GOT3 (cell line): Measurements from ENCODE around the gene YLPM1.

Source experiments
- DNase-seq: peaks from one replicate; lab custom pipeline; 2025; ENCODE audit warnings: mixed read lengths; lab: John Stamatoyannopoulos, UW

The YLPM1 gene

DNA sequence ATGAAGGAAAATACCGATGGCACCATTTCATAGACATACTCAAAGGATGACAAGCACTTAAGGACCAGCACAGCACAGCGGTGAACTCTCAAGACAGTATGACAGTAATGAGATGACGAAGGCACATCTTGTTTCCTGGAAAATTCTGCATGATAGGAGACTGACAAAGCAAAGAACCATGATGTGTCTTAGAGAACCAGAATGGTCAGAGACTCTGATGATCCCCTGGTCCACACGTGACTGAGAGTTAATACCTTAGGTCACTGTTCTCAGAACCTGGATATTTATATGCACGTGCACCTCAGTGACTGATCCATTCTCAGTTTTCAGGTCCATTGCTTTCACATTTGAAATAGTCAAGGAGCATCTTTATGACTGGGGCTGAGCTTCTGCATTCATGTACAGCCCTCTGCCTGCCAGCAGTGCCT, 77.5 kb downstream of the YLPM1 start:
- no peak for DNase-seq

DNA sequence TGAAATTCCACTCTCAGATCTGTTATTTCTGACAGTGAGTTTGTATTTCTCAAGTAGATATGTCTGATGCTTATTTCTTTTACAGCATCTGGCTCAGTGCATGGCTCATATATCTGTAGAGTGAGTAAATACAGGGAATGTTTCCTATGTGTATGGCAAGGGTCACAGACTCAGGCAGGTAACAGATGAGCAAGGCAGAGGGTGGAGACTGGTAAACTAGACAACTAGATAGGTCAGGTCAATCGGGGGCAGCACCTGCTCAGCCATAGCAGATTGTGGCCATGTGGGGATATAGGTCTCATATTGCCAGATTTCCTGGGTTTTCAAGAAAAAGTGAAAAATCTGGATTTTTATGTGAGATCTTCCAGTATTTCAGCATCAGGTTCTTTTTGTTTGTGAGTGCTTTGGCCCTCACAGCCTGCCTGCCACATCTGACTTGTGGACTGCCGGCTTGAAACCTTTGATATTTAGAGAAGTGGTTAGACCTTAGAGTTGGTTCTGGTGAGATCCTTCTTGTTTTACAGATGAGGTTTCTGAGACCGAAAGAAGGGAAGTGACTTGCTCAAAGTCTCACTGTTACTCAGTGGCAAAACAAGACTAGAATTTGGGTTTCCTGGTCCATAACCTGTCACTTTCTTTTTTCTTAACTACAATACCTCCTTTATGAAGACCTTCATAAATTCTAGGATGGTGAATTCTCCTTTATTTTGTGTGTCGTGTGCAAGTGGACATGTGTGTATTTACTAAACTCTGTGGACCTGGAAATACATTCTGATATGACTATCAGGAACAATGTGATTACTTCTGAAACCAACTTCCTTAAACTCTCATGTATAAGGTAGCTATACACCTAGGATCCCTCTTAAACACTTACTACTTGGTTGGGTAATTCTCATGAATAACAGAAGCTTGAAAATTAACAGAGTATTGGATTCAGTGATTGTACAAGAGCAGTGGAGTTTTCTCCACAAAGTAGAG, 78.4 kb downstream of the YLPM1 start:
- DNase-seq: no peak

DNA sequence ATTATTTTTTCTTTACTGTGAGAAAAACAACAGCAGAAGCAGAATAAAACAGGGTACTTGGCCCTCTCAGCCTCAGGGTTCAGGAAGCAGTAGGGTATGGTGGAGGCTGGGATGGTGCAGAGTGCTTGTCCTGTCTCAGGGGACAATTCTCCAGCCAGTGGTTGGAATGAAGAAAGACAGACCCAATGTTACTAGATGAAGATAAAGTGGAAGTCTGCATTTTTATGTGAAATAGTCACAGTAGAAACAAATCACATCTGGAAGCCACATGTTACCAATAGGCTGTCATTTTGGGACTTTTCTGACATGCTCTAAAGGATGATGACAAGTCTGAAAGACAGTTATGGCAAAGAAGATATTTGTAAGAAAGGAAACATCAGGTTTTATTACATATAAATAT, 80.5 kb downstream of the YLPM1 start:
- no peak for DNase-seq

DNA sequence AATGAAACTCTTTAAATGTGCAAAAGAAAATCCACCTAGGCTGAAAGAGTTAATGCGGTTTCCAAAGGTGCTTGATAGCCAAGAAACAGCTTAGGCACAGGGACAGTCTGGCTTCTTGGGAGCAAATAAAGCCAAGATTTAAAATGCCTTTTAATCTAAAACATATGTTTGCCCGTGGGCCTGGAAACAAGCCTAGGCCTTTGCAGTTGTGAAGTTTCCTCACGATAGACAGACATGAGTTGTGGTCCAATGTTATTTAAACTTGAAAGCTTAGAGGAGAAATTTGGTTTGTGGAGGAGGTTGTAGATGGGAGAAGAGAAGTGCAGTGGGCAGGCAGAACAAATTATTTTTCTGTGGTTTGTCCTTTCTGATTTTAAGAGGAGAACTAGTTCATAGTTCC, 83.1 kb downstream of the YLPM1 start:
- DNase-seq: no peak

DNA sequence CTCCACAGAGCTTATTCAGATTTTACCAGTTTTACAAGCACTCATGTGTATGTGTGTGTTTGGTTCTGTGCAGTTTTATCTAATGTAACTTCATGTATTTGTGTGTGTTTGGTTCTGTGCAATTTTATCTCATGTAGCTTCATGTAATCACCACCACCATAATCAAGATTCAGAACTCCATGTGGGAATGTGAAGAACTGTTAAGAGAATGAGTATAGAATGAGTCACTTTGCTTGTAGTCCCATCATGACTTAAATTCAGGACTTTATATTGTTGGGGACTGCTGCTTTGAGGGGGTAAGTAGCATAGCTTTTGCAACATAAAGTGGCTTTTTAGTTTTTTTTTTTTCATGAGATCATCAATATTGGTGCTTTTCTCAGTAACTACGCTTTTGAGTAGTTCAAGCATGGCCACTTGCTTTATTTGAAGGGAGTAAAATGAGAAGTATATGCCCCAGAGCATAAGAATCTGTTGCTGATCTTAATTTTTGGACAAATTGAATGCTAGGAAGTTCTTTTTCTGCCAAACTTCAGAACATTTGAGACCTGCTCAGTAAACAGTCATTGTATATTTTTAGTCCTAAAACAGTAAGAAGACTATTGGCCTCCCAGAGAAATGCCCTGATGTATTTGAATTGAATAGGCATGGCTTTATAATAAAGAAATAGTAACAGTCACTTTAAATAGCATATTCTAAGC, 84.0 kb downstream of the YLPM1 start:
- DNase-seq: no peak

DNA sequence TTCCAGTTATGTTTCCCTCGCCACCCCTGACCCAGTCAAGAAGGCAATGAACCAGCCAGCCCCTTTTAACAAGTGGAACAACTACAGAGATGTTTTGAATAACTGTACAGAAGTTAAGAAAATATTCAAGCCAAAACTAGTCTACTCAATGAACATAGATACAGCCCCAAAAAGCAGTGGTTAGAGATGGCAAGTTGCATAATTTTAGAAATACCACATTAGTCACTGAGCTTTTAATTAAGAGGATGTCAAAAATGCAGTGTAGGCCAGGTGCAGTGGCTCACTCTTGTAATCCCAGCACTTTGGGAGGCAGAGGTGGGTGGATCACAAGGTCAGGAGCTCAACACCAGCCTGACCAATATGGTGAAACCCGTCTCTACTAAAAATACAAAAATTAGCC, 85.7 kb downstream of the YLPM1 start:
- no peak for DNase-seq

DNA sequence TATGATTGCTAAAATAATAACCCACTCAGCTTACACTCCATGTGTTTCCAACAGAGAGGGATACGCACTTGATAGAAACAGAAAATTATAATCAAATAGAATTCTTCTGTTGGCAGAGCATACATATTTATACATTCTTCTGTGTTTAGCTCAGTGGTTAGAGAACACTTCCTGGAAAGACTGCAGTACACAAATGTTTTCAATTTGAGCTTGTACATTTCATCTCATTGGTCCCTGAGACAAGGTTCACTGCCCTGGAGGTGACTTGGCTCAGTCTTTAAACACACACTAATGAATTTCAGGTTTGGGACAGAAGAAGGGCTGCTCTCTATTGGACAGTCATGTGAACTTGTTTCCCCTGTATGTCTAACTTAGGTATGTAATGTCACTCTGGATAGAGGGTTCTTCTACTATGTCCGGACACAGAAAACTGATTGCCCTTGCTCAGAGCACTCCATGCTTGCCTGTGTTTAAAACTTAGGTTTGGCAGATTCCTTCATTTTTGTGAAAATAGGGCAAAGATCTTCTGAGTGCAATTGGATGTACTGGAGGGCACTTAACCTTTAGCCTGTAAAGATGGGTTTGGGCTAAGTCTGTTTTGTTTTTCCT, 89.9 kb downstream of the YLPM1 start:
- no peak for DNase-seq

DNA sequence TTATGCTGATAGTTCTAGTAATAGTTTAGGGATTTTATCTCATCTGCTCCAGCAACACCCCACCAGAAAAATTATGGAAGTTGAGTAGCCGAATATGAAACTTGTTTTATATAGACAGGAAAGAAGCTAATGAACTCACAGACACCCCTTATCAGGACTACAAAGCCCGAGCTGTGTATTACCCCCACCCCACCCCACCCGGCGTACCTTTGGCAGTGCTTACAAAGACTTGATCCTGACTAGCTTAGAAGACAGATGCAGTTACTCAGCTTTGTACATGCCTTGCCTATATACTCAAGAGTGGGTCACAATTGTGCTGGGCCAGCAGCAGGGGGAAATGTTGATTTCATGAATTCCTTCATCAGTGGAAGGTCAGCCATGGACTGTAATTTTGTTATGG, 90.5 kb downstream of the YLPM1 start:
- DNase-seq: no peak

DNA sequence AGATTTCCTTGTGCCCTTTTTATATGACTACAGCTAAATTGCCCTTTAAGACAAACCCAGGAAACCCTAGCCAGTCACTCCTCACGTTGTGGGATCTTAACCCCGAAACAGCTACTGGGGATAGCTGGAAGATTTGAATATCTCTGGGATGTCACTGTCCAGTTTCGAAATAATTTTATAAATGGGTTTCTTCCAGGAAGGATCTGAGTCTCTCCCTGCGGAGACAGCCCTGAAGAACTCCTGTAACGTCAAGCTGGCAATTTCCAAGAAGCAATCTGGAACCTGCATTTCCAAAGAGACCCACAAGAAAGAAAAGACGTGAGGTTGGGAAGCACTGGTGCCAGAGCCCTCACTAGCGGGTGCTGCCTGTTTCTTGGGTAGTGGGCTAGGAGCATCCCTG, 91.9 kb downstream of the YLPM1 start:
- DNase-seq: no peak

DNA sequence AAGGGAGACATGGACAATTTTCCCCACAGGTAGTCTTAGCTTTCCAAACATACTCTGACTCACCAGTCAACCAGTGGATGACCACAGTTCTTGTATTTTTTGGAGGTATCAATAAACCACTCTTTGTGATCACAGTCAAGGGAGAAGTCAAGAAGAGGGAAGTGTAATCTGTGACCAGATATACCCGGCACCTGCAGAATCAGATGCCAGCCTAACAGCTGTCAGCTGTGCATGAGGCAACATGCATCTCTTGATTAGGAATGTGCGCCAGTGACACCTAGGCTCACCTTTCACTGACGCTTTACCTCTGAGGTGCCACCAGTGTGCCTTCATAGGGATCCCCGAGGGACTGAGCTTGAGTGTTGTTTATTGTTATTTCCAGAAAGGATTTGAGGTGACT, 92.8 kb downstream of the YLPM1 start:
- DNase-seq: no peak

DNA sequence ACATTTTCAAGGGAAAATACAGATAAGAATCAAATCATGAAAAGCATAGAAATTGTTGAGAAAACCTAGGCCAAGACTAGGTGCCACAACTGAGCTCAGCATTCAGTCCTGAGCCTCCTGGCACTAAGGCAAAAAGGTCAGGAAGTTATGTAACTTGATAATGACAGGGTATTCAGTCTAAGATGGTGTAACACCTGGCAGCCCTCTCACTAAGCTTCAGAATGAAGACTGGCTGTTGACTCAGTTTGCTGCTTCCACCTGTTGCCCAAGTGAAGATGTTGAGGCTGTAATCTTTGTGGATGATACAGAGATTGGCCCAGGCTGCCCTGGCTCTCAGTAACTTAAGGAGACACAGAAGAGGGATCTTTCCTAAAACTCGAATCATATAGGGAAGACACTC, 93.2 kb downstream of the YLPM1 start:
- no peak for DNase-seq

DNA sequence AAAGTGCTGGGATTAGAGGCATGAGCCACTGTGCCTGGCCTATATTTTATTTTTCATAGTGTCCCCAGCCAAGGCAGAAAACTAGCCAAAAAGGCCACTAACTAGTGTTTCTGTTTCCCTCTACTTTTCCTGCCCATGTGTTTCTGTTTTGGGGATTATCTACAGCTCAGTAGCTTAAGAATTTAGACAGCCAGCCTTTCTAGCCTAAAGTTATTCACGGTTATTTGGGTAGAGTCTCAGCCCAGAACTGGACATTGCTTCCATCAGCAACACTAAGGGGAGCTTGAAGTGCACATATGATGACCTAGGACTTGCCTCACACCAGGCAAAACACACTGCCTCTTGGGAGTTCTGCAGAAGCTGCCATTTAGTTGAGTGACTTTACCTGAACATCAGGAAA, 94.9 kb downstream of the YLPM1 start:
- no peak for DNase-seq

DNA sequence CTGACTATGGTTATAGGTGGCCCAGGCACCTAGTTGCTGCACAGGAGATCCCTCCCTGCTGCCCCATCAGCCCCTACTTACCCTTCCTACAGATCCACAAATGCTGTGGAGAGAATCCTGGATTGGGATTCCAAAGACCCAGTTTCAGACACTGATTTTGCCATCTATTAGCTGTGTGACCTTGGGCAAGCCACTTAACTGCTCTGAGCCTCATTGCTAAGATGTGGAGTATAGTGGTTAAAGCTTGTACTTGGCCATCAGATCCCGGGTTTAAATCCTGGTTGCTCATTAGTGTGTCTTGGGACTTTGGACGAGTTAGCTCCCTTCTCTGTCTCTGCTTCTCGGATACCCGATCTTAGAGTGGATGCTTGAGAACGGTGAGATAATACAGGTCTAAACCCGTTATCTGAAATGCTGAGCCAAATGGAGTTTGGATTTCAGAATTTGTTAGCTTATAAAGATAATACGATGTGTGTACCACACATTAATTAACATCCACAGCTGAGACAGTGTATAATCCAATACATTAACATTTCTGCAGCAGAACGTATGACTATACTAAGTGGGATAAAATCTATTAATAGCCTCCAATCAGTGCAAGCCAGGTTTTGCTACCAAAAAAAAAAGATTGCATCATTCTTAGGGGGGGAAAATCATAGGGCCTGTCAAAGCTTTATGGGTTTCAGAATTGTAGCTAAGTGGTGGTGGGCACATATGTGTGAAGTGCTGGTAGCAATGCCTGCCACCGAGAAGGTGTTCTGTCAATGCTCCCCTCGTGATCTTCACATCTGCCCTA, 96.8 kb downstream of the YLPM1 start:
- DNase-seq: no peak

DNA sequence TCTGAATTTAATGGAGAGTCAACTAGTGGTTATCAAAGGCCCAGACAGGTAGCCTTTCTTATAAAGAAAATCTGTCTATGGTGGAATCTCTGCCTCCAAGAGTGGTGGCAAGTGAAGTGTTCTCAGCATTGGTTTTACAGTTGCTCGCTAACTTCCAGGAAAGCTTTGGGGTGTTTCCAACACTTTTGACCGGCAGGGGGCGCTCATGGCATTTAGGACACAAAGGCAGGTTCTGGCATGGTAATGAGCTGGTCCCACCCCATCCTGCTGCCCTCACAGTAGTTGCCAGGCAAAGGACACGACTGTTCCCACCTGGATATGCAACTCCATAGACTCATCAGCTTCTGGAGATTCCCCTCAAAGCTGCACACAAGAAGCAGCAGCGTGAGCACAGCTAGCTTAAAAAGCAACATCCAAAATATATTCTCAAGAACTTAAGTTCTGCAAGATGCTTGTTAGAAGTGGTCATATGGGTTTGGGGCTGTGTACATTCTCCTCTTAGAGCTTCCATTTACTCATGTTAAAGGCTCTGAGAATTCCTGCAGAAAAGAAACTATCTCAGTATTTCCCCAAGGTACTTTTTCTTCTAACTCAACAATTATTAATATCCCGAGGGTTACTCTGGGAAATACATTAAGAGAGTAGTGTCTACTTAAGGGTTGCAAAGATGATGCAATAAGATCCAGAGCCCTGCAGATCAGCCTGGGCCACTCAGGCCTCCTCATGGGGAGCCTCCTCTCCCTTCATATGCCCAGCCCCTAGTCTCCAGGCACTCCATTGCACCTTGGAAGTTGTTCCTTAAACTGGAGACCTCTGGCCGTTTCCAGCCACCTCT, 98.0 kb downstream of the YLPM1 start:
- DNase-seq: peak; percentile 27

DNA sequence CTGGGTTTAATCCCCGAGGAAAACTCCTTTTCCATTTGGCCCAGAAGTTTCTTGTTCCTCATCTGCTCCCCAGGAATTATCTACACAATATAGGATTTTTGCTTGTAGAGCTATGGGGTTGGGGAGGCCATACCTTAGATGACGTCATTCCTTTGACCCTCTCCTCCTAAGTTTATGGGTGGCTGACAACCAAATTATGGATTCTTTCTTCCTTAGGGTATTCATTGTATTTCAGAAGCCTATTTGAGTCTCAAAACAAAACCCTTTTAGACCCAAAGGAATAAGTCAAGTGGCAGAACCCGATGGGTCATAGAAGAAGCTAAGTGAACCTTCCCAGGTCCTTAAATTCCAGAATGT, 98.6 kb downstream of the YLPM1 start:
- no peak for DNase-seq

DNA sequence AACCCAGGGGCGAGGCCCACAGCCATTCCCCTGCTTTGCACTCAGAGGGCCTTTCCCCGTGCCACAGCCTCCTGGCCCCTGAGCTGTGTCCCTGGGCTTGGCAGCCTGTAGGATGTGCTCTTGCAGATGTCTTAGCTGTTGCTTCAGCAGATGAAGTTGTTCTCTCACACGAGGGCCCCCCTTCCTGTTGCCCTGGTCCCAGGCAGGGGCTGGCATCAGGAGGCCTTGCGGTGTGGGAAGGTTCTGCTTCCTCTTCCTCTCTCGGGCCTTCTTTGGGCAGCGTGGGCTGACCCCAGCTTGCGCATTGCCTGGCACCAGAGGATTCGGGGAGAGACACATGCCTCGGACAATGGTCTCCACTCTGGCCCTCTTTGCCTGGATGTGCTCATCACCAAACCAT, 100.2 kb downstream of the YLPM1 start:
- no peak for DNase-seq

DNA sequence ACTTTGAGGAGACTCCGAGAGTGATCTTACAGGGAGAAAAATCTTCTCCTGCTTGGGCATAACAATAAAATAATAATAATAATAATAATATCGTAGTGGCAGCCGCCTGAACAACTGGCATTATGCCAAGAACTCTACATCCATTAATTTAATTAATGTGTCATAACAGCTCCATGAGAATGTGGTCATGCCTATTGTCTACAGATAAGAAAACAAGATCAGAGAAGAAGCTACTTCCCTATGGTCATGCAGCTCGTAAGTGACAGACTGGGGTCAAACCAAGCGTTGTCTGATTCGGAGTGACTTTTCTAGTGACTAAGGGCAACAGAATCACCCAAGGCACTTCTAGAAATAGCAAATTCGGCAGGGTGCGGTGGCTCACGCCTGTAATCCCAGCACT, 101.1 kb downstream of the YLPM1 start:
- DNase-seq: no peak

DNA sequence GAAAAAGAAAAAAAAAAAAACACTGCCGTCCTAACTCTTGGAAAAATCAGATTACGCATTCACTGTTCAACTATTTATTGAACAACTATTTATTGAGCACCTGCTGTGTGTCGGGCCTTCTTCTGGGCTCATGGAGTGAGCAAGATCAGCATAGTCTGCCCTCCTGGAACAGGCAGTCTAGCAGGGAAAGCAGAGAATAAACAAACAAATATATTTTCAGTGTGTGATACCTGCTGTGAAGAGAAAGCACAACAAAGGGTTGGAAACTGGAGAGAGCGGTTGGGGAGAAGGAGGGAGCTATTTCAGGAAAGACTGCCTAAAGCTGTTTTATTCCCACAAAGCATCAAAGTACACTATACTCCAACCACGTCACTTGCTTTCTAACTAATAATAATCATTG, 102.0 kb downstream of the YLPM1 start:
- no peak for DNase-seq

DNA sequence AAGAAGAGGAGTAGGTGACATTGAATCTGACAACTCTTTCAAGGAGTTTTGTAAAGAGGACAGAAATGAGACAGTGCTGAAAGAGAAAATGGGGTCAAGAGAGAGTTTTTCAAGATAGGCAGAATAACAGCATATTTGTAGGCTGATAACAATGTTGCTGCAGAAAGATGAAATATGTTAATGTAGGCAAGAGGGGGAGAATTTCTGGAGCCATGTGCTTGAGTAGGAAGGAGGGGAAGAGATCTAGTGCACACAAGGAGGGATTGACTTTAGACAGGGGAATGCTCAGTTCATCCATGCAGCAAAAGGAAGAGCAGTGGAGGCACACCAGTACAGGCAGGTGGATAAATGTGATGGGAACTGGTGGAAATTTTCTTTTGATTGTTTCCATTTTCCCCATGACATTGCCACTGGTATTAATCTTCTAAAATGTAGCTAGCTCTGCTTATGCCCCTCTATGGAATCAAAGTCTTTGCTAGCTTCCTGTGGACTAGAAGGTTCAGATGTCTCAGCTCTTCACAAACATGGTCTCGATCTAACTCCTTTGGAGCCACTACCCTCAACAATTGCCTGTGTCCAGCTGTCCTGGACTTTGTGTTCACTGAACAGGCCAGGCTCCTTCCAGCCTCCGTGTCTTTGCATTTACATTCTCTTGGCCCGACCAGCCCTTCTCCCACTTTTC, 103.7 kb downstream of the YLPM1 start:
- no peak for DNase-seq

DNA sequence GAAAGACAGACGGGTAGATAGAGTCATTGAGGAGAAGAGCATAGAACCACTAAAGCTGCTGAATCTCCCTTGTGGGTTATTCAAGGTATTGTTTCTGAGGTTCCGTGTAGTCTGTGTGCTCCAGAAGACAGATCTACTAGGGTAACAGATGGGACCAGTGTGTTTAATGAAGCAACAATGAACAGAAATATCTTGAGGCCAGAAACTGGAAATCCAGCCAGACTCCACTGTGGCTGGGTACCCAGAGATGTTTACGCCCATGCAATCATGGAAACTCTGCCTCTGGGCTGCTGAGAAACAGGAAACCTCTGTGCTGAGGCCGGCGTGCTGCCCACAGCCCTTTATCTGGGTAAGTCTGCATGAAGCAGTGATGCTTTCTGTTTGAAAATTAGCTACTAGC, 104.6 kb downstream of the YLPM1 start:
- no peak for DNase-seq

DNA sequence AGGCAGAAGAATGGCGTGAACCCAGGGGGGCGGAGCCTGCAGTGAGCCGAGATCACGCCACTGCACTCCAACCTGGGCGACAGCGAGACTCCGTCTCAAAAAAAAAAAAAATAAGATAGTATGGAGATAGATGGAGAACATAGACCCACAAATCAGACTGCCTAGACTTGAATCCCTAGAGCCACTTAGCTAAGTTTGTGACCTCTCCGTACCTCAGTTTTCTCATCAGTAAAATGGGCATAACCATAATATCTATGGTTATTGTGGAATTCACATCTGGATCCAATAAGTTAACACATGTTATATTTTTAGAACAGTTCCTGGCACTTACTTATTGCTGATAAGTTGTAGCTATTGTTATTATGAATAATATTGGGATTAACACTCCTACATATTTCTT, 105.6 kb downstream of the YLPM1 start:
- no peak for DNase-seq
